Peyer's patch (tissue), 4 donors: ENCODE data around the gene HJURP.

Experiments
- POLR2A ChIP-seq, 2 donors: fragments of 450-650 bp; IDR thresholded peaks; one replicate each; pipeline ENCODE4 v1.5.1; 2017; ENCODE audit warnings: antibody characterized with exemption in 2 of 2, mild to moderate bottlenecking in 2 of 2, moderate library complexity in 2 of 2
- TF ChIP-seq, protein P1 (sequence below), 6 experiments: fragments of 450-650 bp in 4 of 6; fragments of 200-600 bp in 2 of 6; sonication (generic) in 1 of 6; IDR thresholded peaks; one replicate each; pipeline ENCODE4 v1.5.1; 2017 to 2019; ENCODE audit warnings: antibody characterized with exemption in 6 of 6, mild to moderate bottlenecking in 3 of 6, moderate library complexity in 1 of 6

DNA sequence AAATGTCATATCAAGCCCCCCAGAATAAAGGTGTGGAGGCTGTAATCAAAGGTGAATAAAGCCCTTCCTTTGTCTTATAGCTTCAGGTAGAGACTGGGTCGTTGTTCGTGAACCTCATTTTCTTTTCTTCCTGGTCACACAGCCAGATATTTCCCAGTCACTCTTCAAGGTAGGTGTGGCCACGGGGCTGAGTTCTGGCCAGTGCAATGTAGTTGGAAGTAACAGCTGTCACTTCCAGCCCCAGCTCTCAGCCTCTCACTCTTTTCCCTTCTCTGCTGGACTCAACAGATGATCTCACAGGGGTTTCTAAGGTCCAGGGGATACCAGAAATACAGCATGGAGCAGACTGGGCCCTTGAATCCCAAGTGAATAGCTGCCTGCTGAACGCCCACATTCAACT lies 47.0 kb upstream of the HJURP start:
- no peak for TF ChIP-seq POLR2A (IDR thresholded peaks at IDR 0.05)
- TF ChIP-seq, protein P1, sequence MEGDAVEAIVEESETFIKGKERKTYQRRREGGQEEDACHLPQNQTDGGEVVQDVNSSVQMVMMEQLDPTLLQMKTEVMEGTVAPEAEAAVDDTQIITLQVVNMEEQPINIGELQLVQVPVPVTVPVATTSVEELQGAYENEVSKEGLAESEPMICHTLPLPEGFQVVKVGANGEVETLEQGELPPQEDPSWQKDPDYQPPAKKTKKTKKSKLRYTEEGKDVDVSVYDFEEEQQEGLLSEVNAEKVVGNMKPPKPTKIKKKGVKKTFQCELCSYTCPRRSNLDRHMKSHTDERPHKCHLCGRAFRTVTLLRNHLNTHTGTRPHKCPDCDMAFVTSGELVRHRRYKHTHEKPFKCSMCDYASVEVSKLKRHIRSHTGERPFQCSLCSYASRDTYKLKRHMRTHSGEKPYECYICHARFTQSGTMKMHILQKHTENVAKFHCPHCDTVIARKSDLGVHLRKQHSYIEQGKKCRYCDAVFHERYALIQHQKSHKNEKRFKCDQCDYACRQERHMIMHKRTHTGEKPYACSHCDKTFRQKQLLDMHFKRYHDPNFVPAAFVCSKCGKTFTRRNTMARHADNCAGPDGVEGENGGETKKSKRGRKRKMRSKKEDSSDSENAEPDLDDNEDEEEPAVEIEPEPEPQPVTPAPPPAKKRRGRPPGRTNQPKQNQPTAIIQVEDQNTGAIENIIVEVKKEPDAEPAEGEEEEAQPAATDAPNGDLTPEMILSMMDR (IDR thresholded peaks at IDR 0.05) = no peak
